Trophoblast cell (in vitro differentiated cells and primary cell): ENCODE results near the gene ASAP3.

ENCODE experiments used
- DNase-seq, 2 donors: peaks; one replicate each; pipeline ENCODE4 v3.0.0-alpha.2; 2016
- H2AFZ ChIP-seq: 2 replicates; pipeline ENCODE4 v1.6.1; 2013; ENCODE audit warnings: low read length, moderate library complexity, mild to moderate bottlenecking; ENCODE audit not compliant: insufficient read depth, poor library complexity
- H2AK5ac ChIP-seq: 2 replicates; pipeline ENCODE4 v1.6.1; 2013; ENCODE audit warnings: mild to moderate bottlenecking, low read length
- H2BK120ac ChIP-seq: 2 replicates; pipeline ENCODE4 v1.6.1; 2013; ENCODE audit warnings: low read length, mild to moderate bottlenecking, moderate library complexity; ENCODE audit not compliant: insufficient read depth, poor library complexity
- H2BK12ac ChIP-seq: 2 replicates; pipeline ENCODE4 v1.6.1; 2013; ENCODE audit warnings: mild to moderate bottlenecking, low read length, moderate library complexity
- H2BK5ac ChIP-seq: 2 replicates; pipeline ENCODE4 v1.6.1; 2013; ENCODE audit warnings: low read length, low read depth, moderate library complexity, mild to moderate bottlenecking; ENCODE audit not compliant: poor library complexity
- H3K14ac ChIP-seq: 2 replicates; pipeline ENCODE4 v1.6.1; 2013; ENCODE audit warnings: mild to moderate bottlenecking, low read length
- H3K18ac ChIP-seq: 2 replicates; pipeline ENCODE4 v1.6.1; 2013; ENCODE audit warnings: mild to moderate bottlenecking, low read length
- H3K23ac ChIP-seq: 2 replicates; pipeline ENCODE4 v1.6.1; 2013; ENCODE audit warnings: low read length
- H3K27ac ChIP-seq: 2 replicates; pipeline ENCODE4 v1.5.1; 2013; ENCODE audit warnings: low read depth, mild to moderate bottlenecking, inconsistent platforms, low read length, moderate library complexity
- H3K27me3 ChIP-seq: 2 replicates; pipeline ENCODE4 v1.6.1; 2013; ENCODE audit warnings: inconsistent platforms, mild to moderate bottlenecking, low read length, moderate library complexity; ENCODE audit not compliant: insufficient read depth
- H3K36me3 ChIP-seq, 2 experiments: 1 replicate in 1 of 2; 2 replicates in 1 of 2; pipeline ENCODE4 v1.6.1; 2013; ENCODE audit warnings: low read length in 2 of 2, mild to moderate bottlenecking in 2 of 2, moderate library complexity in 1 of 2; ENCODE audit not compliant: insufficient read depth in 2 of 2, control insufficient read depth in 1 of 2
- H3K4ac ChIP-seq: 2 replicates; pipeline ENCODE4 v1.6.1; 2013; ENCODE audit warnings: low read depth, mild to moderate bottlenecking, low read length, moderate library complexity
- H3K4me1 ChIP-seq, 2 experiments: 1 replicate in 1 of 2; 2 replicates in 1 of 2; pipeline ENCODE4 v1.6.1; 2013; ENCODE audit warnings: low read length in 2 of 2, mild to moderate bottlenecking in 2 of 2, moderate library complexity in 1 of 2; ENCODE audit not compliant: insufficient read depth in 2 of 2, control insufficient read depth in 1 of 2
- H3K4me2 ChIP-seq: 2 replicates; pipeline ENCODE4 v1.6.1; 2013; ENCODE audit warnings: inconsistent platforms, mild to moderate bottlenecking, low read length, moderate library complexity
- H3K4me3 ChIP-seq: 2 replicates; pipeline ENCODE4 v1.5.1; 2013; ENCODE audit warnings: mild to moderate bottlenecking, low read depth, low read length, inconsistent platforms
- H3K79me1 ChIP-seq: one replicate; pipeline ENCODE4 v1.6.1; 2013; ENCODE audit warnings: low read length
- H3K79me2 ChIP-seq: 2 replicates; pipeline ENCODE4 v1.6.1; 2013; ENCODE audit warnings: low read length, mild to moderate bottlenecking; ENCODE audit not compliant: control insufficient read depth, insufficient read depth, poor library complexity
- H3K9ac ChIP-seq: 2 replicates; pipeline ENCODE4 v1.6.1; 2013; ENCODE audit warnings: mild to moderate bottlenecking, low read length
- H3K9me3 ChIP-seq: 2 replicates; pipeline ENCODE4 v1.6.1; 2013; ENCODE audit warnings: low read depth, mild to moderate bottlenecking, control low read depth, inconsistent platforms, low read length; ENCODE audit not compliant: insufficient read depth
- H4K12ac ChIP-seq: 2 replicates; pipeline ENCODE4 v1.6.1; 2013; ENCODE audit warnings: low read depth, mild to moderate bottlenecking, low read length, moderate library complexity
- H4K8ac ChIP-seq: 2 replicates; pipeline ENCODE4 v1.6.1; 2013; ENCODE audit warnings: low read depth, mild to moderate bottlenecking, low read length, moderate library complexity
- H4K91ac ChIP-seq: one replicate; pipeline ENCODE4 v1.6.1; 2013; ENCODE audit warnings: low read depth, mild to moderate bottlenecking, low read length, moderate library complexity
- whole genome bisulfite sequencing: extraction: QIAGEN DNeasy Blood & Tissue Kit; methylation state at CpG from one replicate; pipeline ENCODE4 v1.1.7; 2013; ENCODE audit warnings: missing lambda C conversion rate; ENCODE audit not compliant: insufficient read length, insufficient coverage; ENCODE audit errors: extremely low coverage; 5-methylcytosine and 5-hydroxymethylcytosine counted together

ASAP3 gene

GRCh38 chr1:23392125-23392855 lies 91.7 kb downstream of the ASAP3 start:
- H3K4ac ChIP-seq, result no peak overlapping the region
- H4K91ac ChIP-seq, result no peak overlapping the region
- H2BK120ac ChIP-seq, result no peak overlapping the region
- peaks cover 9% of the 10 kb centered on the region for H3K9me3 ChIP-seq
- peak overlapping the region; percentile 63 for H3K4me3 ChIP-seq
- H4K8ac ChIP-seq, result no peak overlapping the region
- H3K27me3 ChIP-seq, result no peaks in the 10 kb centered on the region
- no peak overlapping the region for H3K27ac ChIP-seq
- peaks cover 3 to 4% of the 10 kb centered on the region in 2 experiments for H3K4me1 ChIP-seq
- H2BK5ac ChIP-seq, result no peak overlapping the region
- no peak overlapping the region for H2AFZ ChIP-seq
- H3K23ac ChIP-seq, result peak overlapping the region; percentile 55
- no peak overlapping the region for H3K18ac ChIP-seq
- H3K9ac ChIP-seq, result no peak overlapping the region
- H3K36me3 ChIP-seq, result no peaks in the 10 kb centered on the region
- no peak for DNase-seq
- no peaks in the 10 kb centered on the region for H3K79me1 ChIP-seq
- no peaks in the 10 kb centered on the region for H3K79me2 ChIP-seq
- no peak overlapping the region for H4K12ac ChIP-seq
- WGBS, result 100% methylated on average over 1 of the region's 2 CpGs
- H3K14ac ChIP-seq, result no peak overlapping the region
- H3K4me2 ChIP-seq, result no peak overlapping the region
- no peak overlapping the region for H2AK5ac ChIP-seq
- H2BK12ac ChIP-seq, result no peak overlapping the region

- no peak overlapping the region for H3K4me2 ChIP-seq
- H3K27ac ChIP-seq, result no peak overlapping the region
- no peak overlapping the region for H2BK5ac ChIP-seq
- no peak overlapping the region for H3K4me3 ChIP-seq
- H3K23ac ChIP-seq, result no peak overlapping the region
- no peaks in the 10 kb centered on the region for H3K36me3 ChIP-seq
- H2AFZ ChIP-seq, result no peak overlapping the region
- no peak overlapping the region for H3K14ac ChIP-seq
- peak; percentile 82 to 87 for DNase-seq
- no CpG with 5 or more reads among the region's 9 CpGs for WGBS
- H3K9me3 ChIP-seq, result peaks cover 9% of the 10 kb centered on the region
- peaks cover 13 to 15% of the 10 kb centered on the region in 2 experiments for H3K4me1 ChIP-seq
- H4K91ac ChIP-seq, result no peak overlapping the region
- peaks cover 6% of the 10 kb centered on the region for H3K79me1 ChIP-seq
- H3K4ac ChIP-seq, result no peak overlapping the region
- no peaks in the 10 kb centered on the region for H3K79me2 ChIP-seq
- no peak overlapping the region for H2AK5ac ChIP-seq
- no peak overlapping the region for H4K12ac ChIP-seq
- H3K18ac ChIP-seq, result no peak overlapping the region
- no peak overlapping the region for H2BK12ac ChIP-seq
- H2BK120ac ChIP-seq, result no peak overlapping the region
- H4K8ac ChIP-seq, result no peak overlapping the region
- no peak overlapping the region for H3K9ac ChIP-seq
- no peaks in the 10 kb centered on the region for H3K27me3 ChIP-seq
Measured at GRCh38 chr1:23389837-23390321, 94.1 kb downstream of the ASAP3 start.

DNA sequence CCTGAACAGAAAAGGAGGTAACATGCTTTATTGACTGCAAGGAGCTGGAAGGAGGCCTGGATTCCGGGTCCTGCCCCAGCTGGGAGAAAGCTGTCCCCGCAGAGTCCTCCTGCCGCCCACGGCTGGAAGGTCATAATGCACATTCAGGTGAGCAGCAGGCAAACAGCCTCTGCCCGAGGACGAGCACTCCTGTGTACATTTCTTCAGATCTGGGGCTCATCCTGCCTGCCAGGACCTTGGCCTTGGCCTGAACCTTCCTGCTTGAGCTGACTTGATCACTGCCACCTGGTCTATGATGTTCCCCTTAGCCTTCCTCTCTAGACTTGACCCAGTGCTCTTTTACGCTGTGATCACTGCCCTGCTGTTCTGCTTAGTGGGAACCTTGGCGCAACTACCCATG lies 96.5 kb downstream of the ASAP3 start:
- WGBS, result no CpG with 5 or more reads among the region's 8 CpGs
- Histone ChIP-seq H4K12ac (no peak overlapping the region), H3K23ac (no peak overlapping the region), H3K27ac (no peak overlapping the region), H3K18ac (no peak overlapping the region), H3K4me2 (no peak overlapping the region), H3K4me3 (no peak overlapping the region), H3K14ac (no peak overlapping the region), H3K27me3 (no peaks in the 10 kb centered on the region), H2AK5ac (no peak overlapping the region), H4K8ac (no peak overlapping the region), H3K79me1 (peaks cover 6% of the 10 kb centered on the region), H3K36me3 (no peaks in the 10 kb centered on the region), H2BK12ac (no peak overlapping the region), H2BK120ac (no peak overlapping the region), H2BK5ac (no peak overlapping the region), H3K9me3 (peaks cover 5% of the 10 kb centered on the region), H3K79me2 (no peaks in the 10 kb centered on the region), H3K4ac (no peak overlapping the region), H3K9ac (no peak overlapping the region), H2AFZ (no peak overlapping the region), H4K91ac (no peak overlapping the region), H3K4me1 (peaks cover 16 to 17% of the 10 kb centered on the region in 2 experiments)
- DNase-seq, result no peak

DNA sequence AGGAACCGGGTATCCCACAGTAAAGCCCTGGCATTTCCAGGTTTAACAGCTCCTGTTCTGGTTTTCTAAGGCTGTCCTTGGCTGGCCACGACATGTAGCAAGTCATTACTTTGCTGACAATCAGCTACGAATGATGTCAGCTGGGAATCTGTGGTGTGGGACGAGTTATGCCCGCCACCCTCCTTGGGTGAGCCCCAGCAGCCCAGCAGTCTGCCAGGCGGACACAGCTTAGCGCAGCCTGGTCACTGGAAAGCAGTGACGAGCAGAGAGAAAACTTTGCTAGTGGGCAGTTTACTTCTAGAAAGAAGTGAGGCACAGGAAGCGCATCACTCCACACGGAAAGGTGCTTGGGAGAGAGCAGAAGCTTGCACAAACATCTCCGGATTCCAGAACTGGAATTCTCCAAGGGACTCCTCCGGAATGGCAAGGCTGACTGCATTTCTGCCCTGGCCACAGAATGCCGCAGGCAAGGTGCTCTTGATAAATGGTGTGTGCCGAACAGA lies 98.8 kb downstream of the ASAP3 start:
- peak; percentile 99 to 100 for DNase-seq
- Histone ChIP-seq H3K23ac (no peak overlapping the region), H3K4me3 (no peak overlapping the region), H2BK120ac (peak overlapping the region; percentile 71), H3K36me3 (no peaks in the 10 kb centered on the region), H3K4me2 (peak overlapping the region; percentile 37), H3K18ac (peak overlapping the region; percentile 62), H3K14ac (peak overlapping the region; percentile 24), H3K79me1 (peaks cover 6% of the 10 kb centered on the region), H3K27ac (peak overlapping the region; percentile 71), H3K79me2 (no peaks in the 10 kb centered on the region), H4K12ac (no peak overlapping the region), H3K9ac (no peak overlapping the region), H3K9me3 (peaks cover 1% of the 10 kb centered on the region), H2BK5ac (peak overlapping the region; percentile 80), H3K4me1 (peaks cover 16 to 19% of the 10 kb centered on the region in 2 experiments), H2AK5ac (peak overlapping the region; percentile 44), H3K4ac (no peak overlapping the region), H3K27me3 (no peaks in the 10 kb centered on the region), H2BK12ac (peak overlapping the region; percentile 28), H4K91ac (peak overlapping the region; percentile 68), H4K8ac (peak overlapping the region; percentile 68), H2AFZ (peak overlapping the region; percentile 23)
- WGBS, result no CpG with 5 or more reads among the region's 14 CpGs
